Upper lobe of left lung (tissue), 4 donors: ENCODE measurements around the gene TTLL8.

Experiments
- POLR2AphosphoS5 ChIP-seq, 2 donors: sonication (generic); formaldehyde crosslinking; IDR thresholded peaks; one replicate each; pipeline ENCODE4 v1.5.1; 2017; ENCODE audit warnings: antibody characterized with exemption in 2 of 2
- TF ChIP-seq, protein P1 (sequence below), 6 experiments: fragments of 450-650 bp in 4 of 6; fragments of 200-600 bp in 2 of 6; sonication (generic) in 2 of 6; IDR thresholded peaks; one replicate each; pipeline ENCODE4 v1.5.1; 2016 to 2019; ENCODE audit warnings: antibody characterized with exemption in 6 of 6

DNA sequence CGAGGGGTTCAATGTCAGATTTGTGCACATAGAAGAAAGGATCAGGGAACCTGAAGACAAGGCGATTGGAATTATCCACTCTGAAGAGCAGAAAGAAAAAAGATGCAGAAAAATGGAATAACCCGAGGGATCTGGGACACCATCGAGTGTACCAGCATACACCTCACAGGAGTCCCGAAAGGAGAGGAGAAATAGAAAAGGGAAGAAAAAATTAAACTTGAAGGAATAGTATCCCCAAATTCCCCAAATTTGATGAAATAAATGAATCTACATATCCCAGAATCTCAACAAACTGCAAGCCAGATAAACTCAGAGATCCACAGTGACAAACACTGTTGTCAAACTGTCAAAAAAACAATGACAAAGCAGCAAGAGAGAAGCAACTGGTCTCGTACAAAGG lies 66.9 kb downstream of the TTLL8 start:
- TF ChIP-seq, protein P1, sequence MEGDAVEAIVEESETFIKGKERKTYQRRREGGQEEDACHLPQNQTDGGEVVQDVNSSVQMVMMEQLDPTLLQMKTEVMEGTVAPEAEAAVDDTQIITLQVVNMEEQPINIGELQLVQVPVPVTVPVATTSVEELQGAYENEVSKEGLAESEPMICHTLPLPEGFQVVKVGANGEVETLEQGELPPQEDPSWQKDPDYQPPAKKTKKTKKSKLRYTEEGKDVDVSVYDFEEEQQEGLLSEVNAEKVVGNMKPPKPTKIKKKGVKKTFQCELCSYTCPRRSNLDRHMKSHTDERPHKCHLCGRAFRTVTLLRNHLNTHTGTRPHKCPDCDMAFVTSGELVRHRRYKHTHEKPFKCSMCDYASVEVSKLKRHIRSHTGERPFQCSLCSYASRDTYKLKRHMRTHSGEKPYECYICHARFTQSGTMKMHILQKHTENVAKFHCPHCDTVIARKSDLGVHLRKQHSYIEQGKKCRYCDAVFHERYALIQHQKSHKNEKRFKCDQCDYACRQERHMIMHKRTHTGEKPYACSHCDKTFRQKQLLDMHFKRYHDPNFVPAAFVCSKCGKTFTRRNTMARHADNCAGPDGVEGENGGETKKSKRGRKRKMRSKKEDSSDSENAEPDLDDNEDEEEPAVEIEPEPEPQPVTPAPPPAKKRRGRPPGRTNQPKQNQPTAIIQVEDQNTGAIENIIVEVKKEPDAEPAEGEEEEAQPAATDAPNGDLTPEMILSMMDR (IDR thresholded peaks at IDR 0.05): no peak
- TF ChIP-seq POLR2AphosphoS5 (IDR thresholded peaks at IDR 0.05): no peak
